Gastroesophageal sphincter (tissue), 4 donors: Measurements from ENCODE around the gene PFDN1. TPM values are rescaled to one million over a fixed set of nuclear protein-coding genes. Genes with fewer than 3 reads are reported as not detected.
A peak's percentile ranks its signal among the peaks of the same experiment; 100 is the strongest.

Experiments used
- ATAC-seq: fragments of 150-250 bp; one replicate; pipeline ENCODE4 v1.9.1; 2016; ENCODE audit warnings: mild to moderate bottlenecking, moderate library complexity
- H3K27ac ChIP-seq, 4 donors: fragments of 200-600 bp; sonication (generic) in 3 of 4; 1 replicate in 3 of 4; 2 replicates in 1 of 4; pipeline ENCODE4 v1.5.1; 2016 to 2019
- H3K27me3 ChIP-seq: fragments of 200-600 bp; sonication (generic); one replicate; pipeline ENCODE4 v1.5.1; 2019
- H3K36me3 ChIP-seq, 2 donors: fragments of 200-600 bp; sonication (generic); one replicate each; pipeline ENCODE4 v1.5.1; 2019; ENCODE audit warnings: control low read depth in 1 of 2
- H3K4me1 ChIP-seq, 3 donors: fragments of 200-600 bp; sonication (generic); 1 replicate in 2 of 3; 2 replicates in 1 of 3; pipeline ENCODE4 v1.5.1; 2016 to 2019; ENCODE audit warnings: control low read depth in 2 of 3
- H3K4me3 ChIP-seq, 2 donors: fragments of 200-600 bp; sonication (generic); one replicate each; pipeline ENCODE4 v1.5.1; 2019; ENCODE audit warnings: mild to moderate bottlenecking in 1 of 2, moderate library complexity in 1 of 2
- H3K9me3 ChIP-seq, 3 donors: fragments of 200-600 bp; sonication (generic); one replicate each; pipeline ENCODE4 v1.5.1; 2017 to 2019; ENCODE audit warnings: control low read depth in 2 of 3
- CTCF ChIP-seq, 4 experiments: fragments of 200-600 bp in 2 of 4; fragments of 450-650 bp in 2 of 4; sonication (generic) in 1 of 4; IDR thresholded peaks; one replicate each; pipeline ENCODE4 v1.5.1; 2017 to 2019; ENCODE audit warnings: antibody characterized with exemption in 4 of 4, mild to moderate bottlenecking in 2 of 4, moderate library complexity in 2 of 4
- EP300 ChIP-seq: sonication (generic); formaldehyde crosslinking; IDR thresholded peaks from one replicate; pipeline ENCODE4 v1.6.1; 2017; ENCODE audit warnings: antibody characterized with exemption, mild to moderate bottlenecking
- POLR2A ChIP-seq, 2 donors: fragments of 450-650 bp; IDR thresholded peaks; one replicate each; pipeline ENCODE4 v1.6.1; 2017; ENCODE audit warnings: antibody characterized with exemption in 2 of 2, mild to moderate bottlenecking in 2 of 2, moderate library complexity in 1 of 2
- POLR2AphosphoS5 ChIP-seq: sonication (generic); formaldehyde crosslinking; IDR thresholded peaks from one replicate; pipeline ENCODE4 v1.6.1; 2017; ENCODE audit warnings: antibody characterized with exemption
- WGBS, 2 donors: methylation state at CpG; one replicate each; pipeline ENCODE4 v1.1.5; 2018; ENCODE audit warnings: low coverage in 1 of 2; 5-methylcytosine and 5-hydroxymethylcytosine counted together
- total RNA-seq, 4 donors: library from RNA; depleted of rRNA; stranded (reverse); fragments of >200 nt; gene quantifications; one replicate each; pipeline ENCODE4 v1.1.0, GENCODE V29; 2016

Gene PFDN1
- total RNA-seq = 10 to 100 TPM; 66.1 to 99.7 (median 92.8) TPM

GRCh38 chr5:140302786-140303639 lies at the start of gene PFDN1:
PFDN1 (minus strand) TSS chr5:140303101; CDS start chr5:140303073, 28 bp downstream.
- ATAC-seq = peak; percentile 97
- Histone ChIP-seq H3K9me3 (no peaks in the 10 kb centered on the region), H3K4me1 (peaks cover 5 to 50% (median 8%) of the 10 kb centered on the region in 3 donors), H3K27me3 (no peaks in the 10 kb centered on the region), H3K4me3 (peak within 1 kb of the TSS; percentile 70 to 100), H3K36me3 (peaks cover 0 to 21% of the 10 kb centered on the region in 2 donors), H3K27ac (peak within 1 kb of the TSS; percentile 81 to 92 (median 88))
- 0% methylated on average over 4 to 28 of the region's 30 CpGs for WGBS, 2 donors
- no peak for TF ChIP-seq CTCF (IDR thresholded peaks at IDR 0.05)
- no peak for TF ChIP-seq POLR2AphosphoS5
- TF ChIP-seq POLR2A (IDR thresholded peaks at IDR 0.05) = peak in 1 of 2 donors; percentile 26
- TF ChIP-seq EP300 = no peak

- Histone ChIP-seq H3K4me3 (no peak overlapping the region), H3K4me1 (peaks cover 0 to 15% (median 8%) of the 10 kb centered on the region in 3 donors), H3K27ac (no peak overlapping the region), H3K27me3 (no peaks in the 10 kb centered on the region), H3K9me3 (no peaks in the 10 kb centered on the region), H3K36me3 (no peaks in the 10 kb centered on the region)
- 4 to 6% methylated on average over 5 of the region's 5 CpGs for WGBS, 2 donors
- peak; percentile 86 to 91 (median 90) for TF ChIP-seq CTCF (IDR thresholded peaks at IDR 0.05)
- no peak for TF ChIP-seq POLR2A (IDR thresholded peaks at IDR 0.05)
- peak; percentile 61 for ATAC-seq
These were observed 48.9 kb upstream of the PFDN1 start for GRCh38 chr5:140351609-140352334.

GRCh38 chr5:140349244-140349643 lies 46.3 kb upstream of the PFDN1 start:
- peaks cover 0 to 36% (median 9%) of the 10 kb centered on the region in 3 donors for H3K4me1 ChIP-seq
- no peak overlapping the region for H3K27ac ChIP-seq
- H3K27me3 ChIP-seq = no peaks in the 10 kb centered on the region
- no peaks in the 10 kb centered on the region for H3K36me3 ChIP-seq
- no peak overlapping the region for H3K4me3 ChIP-seq
- no peak for TF ChIP-seq CTCF (IDR thresholded peaks at IDR 0.05)
- TF ChIP-seq EP300 = no peak
- TF ChIP-seq POLR2AphosphoS5 = no peak
- no peak for TF ChIP-seq POLR2A (IDR thresholded peaks at IDR 0.05)
- WGBS, 2 donors = 100% methylated on average over 1 of the region's 2 CpGs; no CpG with 5 or more reads in 1 of the 2 donors
- H3K9me3 ChIP-seq = no peaks in the 10 kb centered on the region
- no peak for ATAC-seq

GRCh38 chr5:140348104-140348503 lies 45.2 kb upstream of the PFDN1 start:
- no peaks in the 10 kb centered on the region for H3K9me3 ChIP-seq
- H3K27me3 ChIP-seq = no peaks in the 10 kb centered on the region
- H3K27ac ChIP-seq = peak overlapping the region in 2 of 4 donors; percentile 82 to 88
- no peak for ATAC-seq
- peaks cover 0 to 46% (median 9%) of the 10 kb centered on the region in 3 donors for H3K4me1 ChIP-seq
- H3K4me3 ChIP-seq = no peak overlapping the region
- H3K36me3 ChIP-seq = no peaks in the 10 kb centered on the region
- TF ChIP-seq POLR2AphosphoS5 = no peak
- TF ChIP-seq EP300 = no peak
- TF ChIP-seq CTCF (IDR thresholded peaks at IDR 0.05) = no peak
- 29% methylated on average over 1 of the region's 4 CpGs; no CpG with 5 or more reads in 1 of the 2 donors for WGBS, 2 donors
